ENCODE measurements around the gene XYLB. TPM values are rescaled to one million over a fixed set of nuclear protein-coding genes. Genes with fewer than 3 reads are reported as not detected.

XYLB gene
- polyA plus RNA-seq, 4 donors: 7.2 to 14.4 (median 11.3) TPM

- DNase-seq (ENCODE audit: low read depth in 4 of 4, low spot score in 2 of 4): peak; percentile 47 to 79 (median 74)
Measured at GRCh38 chr3:38453075-38453912, 106.7 kb downstream of the XYLB start, which contains the start of gene ACVR2B. Gene ACVR2B, plus strand, starts transcription at chr3:38453890. Its CDS starts 433 bp downstream, at chr3:38454323.

- DNase-seq (ENCODE audit: low read depth in 4 of 4, low spot score in 2 of 4): no peak
Measured at GRCh38 chr3:38453913-38454177, 107.3 kb downstream of the XYLB start.

GRCh38 chr3:38454178-38454883 lies 107.7 kb downstream of the XYLB start:
- peak in 1 of 4 donors; percentile 31 for DNase-seq (ENCODE audit: low read depth in 4 of 4, low spot score in 2 of 4)

- peak in 3 of 4 donors; percentile 60 to 74 (median 66) for DNase-seq (ENCODE audit: low read depth in 4 of 4, low spot score in 2 of 4)
Measured at GRCh38 chr3:38454884-38455638, 108.5 kb downstream of the XYLB start.

GRCh38 chr3:38455639-38456430 lies 109.2 kb downstream of the XYLB start:
- DNase-seq (ENCODE audit: low read depth in 4 of 4, low spot score in 2 of 4): no peak

GRCh38 chr3:38457111-38458003 lies 110.8 kb downstream of the XYLB start:
- no peak for DNase-seq (ENCODE audit: low read depth in 4 of 4, low spot score in 2 of 4)

- no peak for DNase-seq (ENCODE audit: low read depth in 4 of 4, low spot score in 2 of 4)
Measured at GRCh38 chr3:38458796-38459498, 112.4 kb downstream of the XYLB start.

- DNase-seq (ENCODE audit: low read depth in 4 of 4, low spot score in 2 of 4): no peak
Measured at GRCh38 chr3:38459499-38460048, 113.0 kb downstream of the XYLB start.

GRCh38 chr3:38460377-38461270 lies 114.0 kb downstream of the XYLB start:
- no peak for DNase-seq (ENCODE audit: low read depth in 4 of 4, low spot score in 2 of 4)

Other genes starting within 250 kb of the XYLB start
- gene ACAA1, start 209.7 kb upstream of the XYLB start, polyA plus RNA-seq (ENCODE audit: insufficient read length in 4 of 4): 100 to 1,000 TPM; 116 to 150 (median 144) TPM
- gene MYD88, start 208.1 kb upstream of the XYLB start, polyA plus RNA-seq (ENCODE audit: insufficient read length in 4 of 4): 10 to 100 TPM; 24.7 to 28.1 (median 25.1) TPM
- gene OXSR1, start 181.2 kb upstream of the XYLB start, polyA plus RNA-seq (ENCODE audit: insufficient read length in 4 of 4): 10 to 100 TPM; 40.0 to 54.8 (median 47.1) TPM
- gene SLC22A13, start 81.0 kb upstream of the XYLB start, polyA plus RNA-seq (ENCODE audit: insufficient read length in 4 of 4): 1 to 10 TPM; 1.5 to 5.0 (median 3.4) TPM
- under 1 TPM; 0.21 to 0.99 (median 0.64) TPM for gene SLC22A14, start 64.5 kb upstream of the XYLB start, polyA plus RNA-seq (ENCODE audit: insufficient read length in 4 of 4)
- 10 to 100 TPM; 13.2 to 21.3 (median 16.0) TPM for gene ACVR2B, start 107.1 kb downstream of the XYLB start, polyA plus RNA-seq (ENCODE audit: insufficient read length in 4 of 4)
- gene EXOG, start 149.6 kb downstream of the XYLB start, polyA plus RNA-seq (ENCODE audit: insufficient read length in 4 of 4): 10 to 100 TPM; 11.4 to 22.4 (median 15.8) TPM